ENCODE measurements around the gene RNF212B. TPM values are rescaled to one million over a fixed set of nuclear protein-coding genes. Genes with fewer than 3 reads are reported as not detected.
A peak's percentile ranks its signal among the peaks of the same experiment; 100 is the strongest.
"Not testable (repeated sequence)": the region's sequence is repeated elsewhere in the genome, so short reads cannot be mapped to it uniquely, and the experiment has no call there.

Gene RNF212B
- total RNA-seq (2022): not detected in 2 replicates
- Bru-seq, nascent RNA: percentile 10 among the genes with signal in this experiment
- BruChase-seq, experiment 1, labeled RNA remaining after a 2-hour chase: percentile 9 among the genes with signal in this experiment
- percentile 11 among the genes with signal in this experiment for BruChase-seq, experiment 2, labeled RNA remaining after a 6-hour chase
- long read RNA-seq: 0 reads

GRCh38 chr14:23237772-23238594 lies at the start of gene RNF212B:
RNF212B (plus strand) TSS chr14:23237936; CDS start chr14:23240346, 2,410 bp downstream.
- H3K4me1 Mint-ChIP-seq (ENCODE audit: low read depth, unreplicated experiment): no peaks in the 10 kb centered on the region
- no peaks in the 10 kb centered on the region for H3K36me3 ChIP-seq (ENCODE audit: control insufficient read depth, insufficient read depth, low read length)
- no TSS peak for BruUV-seq (replicated peaks)
- no peaks in the 10 kb centered on the region for H3K9me3 Mint-ChIP-seq (ENCODE audit: unreplicated experiment)
- H3K4me1 ChIP-seq: no peaks in the 10 kb centered on the region
- H3K27ac Mint-ChIP-seq (ENCODE audit: unreplicated experiment): peak within 1 kb of the TSS; percentile 77
- POLR2A ChIA-PET: interaction anchor here (0.7 kb wide), 2 partner anchors 83 to 115 kb away, joined by 3 to 5 read pairs; partner anchors contain the start of gene SLC22A17
- H3K4me3 Mint-ChIP-seq (ENCODE audit: unreplicated experiment): peak within 1 kb of the TSS; percentile 81
- no peaks in the 10 kb centered on the region for H3K27me3 Mint-ChIP-seq (ENCODE audit: insufficient read depth, unreplicated experiment)
- CTCF ChIA-PET: interaction anchor here (1.0 to 1.1 kb wide), 2 partner anchors 63 to 117 kb away, joined by 4 to 5 read pairs; no protein-coding TSS in a partner anchor
- peak; percentile 93 to 94 for DNase-seq
- H3K36me3 Mint-ChIP-seq (ENCODE audit: insufficient read depth, unreplicated experiment): peaks cover 4% of the 10 kb centered on the region
- TF ChIP-seq CTCF (IDR thresholded peaks at IDR 0.05; ENCODE audit: insufficient read depth in 1 of 2, low read depth in 1 of 2, low read length in 1 of 2, severe bottlenecking in 1 of 2, unreplicated experiment in 1 of 2): no peak
- intact Hi-C loops (cut with micrococcal nuclease; ENCODE audit: unreplicated experiment): loop anchor here (2.0 kb wide), 1 partner anchor 49 kb away; the partner anchor contains the start of gene HOMEZ
- peak within 1 kb of the TSS; percentile 36 for H3K4me3 ChIP-seq (ENCODE audit: low read depth, low read length)
- no peaks in the 10 kb centered on the region for H3K27me3 ChIP-seq (replicated peaks; ENCODE audit: control insufficient read depth, insufficient read depth, low read length)
- no peaks in the 10 kb centered on the region for H3K9me3 ChIP-seq

GRCh38 chr14:23193432-23193831 lies 44.3 kb upstream of the RNF212B start:
- Mint-ChIP-seq H3K4me3 (ENCODE audit: unreplicated experiment) (no peak overlapping the region), H3K36me3 (ENCODE audit: insufficient read depth, unreplicated experiment) (no peaks in the 10 kb centered on the region), H3K4me1 (ENCODE audit: low read depth, unreplicated experiment) (no peaks in the 10 kb centered on the region), H3K27ac (ENCODE audit: unreplicated experiment) (no peak overlapping the region), H3K27me3 (ENCODE audit: insufficient read depth, unreplicated experiment) (no peaks in the 10 kb centered on the region), H3K9me3 (ENCODE audit: unreplicated experiment) (no peaks in the 10 kb centered on the region)
- no peak for DNase-seq
- Histone ChIP-seq H3K9me3 (no peaks in the 10 kb centered on the region), H3K4me3 (ENCODE audit: low read depth, low read length) (no peak overlapping the region), H3K4me1 (peaks cover 9% of the 10 kb centered on the region), H3K27me3 (replicated peaks; ENCODE audit: control insufficient read depth, insufficient read depth, low read length) (no peaks in the 10 kb centered on the region), H3K36me3 (ENCODE audit: control insufficient read depth, insufficient read depth, low read length) (no peaks in the 10 kb centered on the region)
- ChIA-PET POLR2A (no interaction called here), CTCF (no interaction called here)
- no TSS peak for BruUV-seq (replicated peaks)
- TF ChIP-seq CTCF (IDR thresholded peaks at IDR 0.05; ENCODE audit: insufficient read depth in 1 of 2, low read depth in 1 of 2, low read length in 1 of 2, severe bottlenecking in 1 of 2, unreplicated experiment in 1 of 2): no peak
- intact Hi-C loops (cut with micrococcal nuclease; ENCODE audit: unreplicated experiment): no loop called here

- Histone ChIP-seq H3K36me3 (ENCODE audit: control insufficient read depth, insufficient read depth, low read length) (no peaks in the 10 kb centered on the region), H3K4me3 (ENCODE audit: low read depth, low read length) (no peak overlapping the region), H3K27me3 (replicated peaks; ENCODE audit: control insufficient read depth, insufficient read depth, low read length) (no peaks in the 10 kb centered on the region), H3K9me3 (no peaks in the 10 kb centered on the region), H3K4me1 (peaks cover 20% of the 10 kb centered on the region)
- POLR2A ChIA-PET: interaction anchor here (0.6 kb wide), 1 partner anchor 164 kb away, joined by 5 read pairs; no protein-coding TSS in a partner anchor
- no peaks in the 10 kb centered on the region for H3K36me3 Mint-ChIP-seq (ENCODE audit: insufficient read depth, unreplicated experiment)
- DNase-seq: no peak
- no peaks in the 10 kb centered on the region for H3K9me3 Mint-ChIP-seq (ENCODE audit: unreplicated experiment)
- intact Hi-C loops (cut with micrococcal nuclease; ENCODE audit: unreplicated experiment): no loop called here
- no TSS peak for BruUV-seq (replicated peaks)
- CTCF ChIA-PET: interaction anchor here (1.9 kb wide), 1 partner anchor 75 kb away, joined by 7 read pairs; no protein-coding TSS in a partner anchor
- H3K4me1 Mint-ChIP-seq (ENCODE audit: low read depth, unreplicated experiment): no peaks in the 10 kb centered on the region
- H3K27ac Mint-ChIP-seq (ENCODE audit: unreplicated experiment): no peak overlapping the region
- no peaks in the 10 kb centered on the region for H3K27me3 Mint-ChIP-seq (ENCODE audit: insufficient read depth, unreplicated experiment)
- H3K4me3 Mint-ChIP-seq (ENCODE audit: unreplicated experiment): no peak overlapping the region
- TF ChIP-seq CTCF (IDR thresholded peaks at IDR 0.05; ENCODE audit: insufficient read depth in 1 of 2, low read depth in 1 of 2, low read length in 1 of 2, severe bottlenecking in 1 of 2, unreplicated experiment in 1 of 2): no peak
These were observed 42.1 kb upstream of the RNF212B start for GRCh38 chr14:23195552-23196101.

GRCh38 chr14:23196487-23196886 lies 41.2 kb upstream of the RNF212B start:
- H3K4me1 ChIP-seq: peaks cover 20% of the 10 kb centered on the region
- H3K4me3 Mint-ChIP-seq (ENCODE audit: unreplicated experiment); POLR2A ChIA-PET; intact Hi-C loops (cut with micrococcal nuclease; ENCODE audit: unreplicated experiment); H3K9me3 ChIP-seq; H3K36me3 ChIP-seq (ENCODE audit: control insufficient read depth, insufficient read depth, low read length); H3K36me3 Mint-ChIP-seq (ENCODE audit: insufficient read depth, unreplicated experiment); H3K27me3 Mint-ChIP-seq (ENCODE audit: insufficient read depth, unreplicated experiment); H3K27ac Mint-ChIP-seq (ENCODE audit: unreplicated experiment); H3K27me3 ChIP-seq (replicated peaks; ENCODE audit: control insufficient read depth, insufficient read depth, low read length); H3K9me3 Mint-ChIP-seq (ENCODE audit: unreplicated experiment); CTCF ChIA-PET; BruUV-seq (replicated peaks); H3K4me1 Mint-ChIP-seq (ENCODE audit: low read depth, unreplicated experiment); H3K4me3 ChIP-seq (ENCODE audit: low read depth, low read length); DNase-seq: not testable (repeated sequence)

Measured in Caco-2 (cell line).